Liver (tissue), 9 donors: ENCODE data around the gene DCTPP1. TPM values are rescaled to one million over a fixed set of nuclear protein-coding genes. Genes with fewer than 3 reads are reported as not detected.
A peak's percentile ranks its signal among the peaks of the same experiment; 100 is the strongest.

Source experiments
- DNase-seq: peaks from one replicate; pipeline ENCODE4 v3.0.0-alpha.2; 2017; ENCODE audit warnings: low spot score
- H3K27ac ChIP-seq, 2 donors: one replicate each; pipeline ENCODE4 v1.7.0; 2013; ENCODE audit warnings: inconsistent platforms in 2 of 2, low read length in 2 of 2, control low read depth in 1 of 2, low read depth in 1 of 2, mild to moderate bottlenecking in 1 of 2
- H3K27me3 ChIP-seq, 4 donors: one replicate each; pipeline versions ENCODE4 v1.6.1 to v1.7.0; 2013; ENCODE audit warnings: low read length in 3 of 4, inconsistent platforms in 1 of 4, mild to moderate bottlenecking in 1 of 4, moderate library complexity in 1 of 4; ENCODE audit not compliant: control insufficient read depth in 4 of 4, insufficient read depth in 4 of 4
- H3K36me3 ChIP-seq, 4 donors: one replicate each; pipeline versions ENCODE4 v1.6.1 to v1.7.0; 2013; ENCODE audit warnings: low read length in 3 of 4, mild to moderate bottlenecking in 3 of 4, low read depth in 1 of 4, moderate library complexity in 1 of 4; ENCODE audit not compliant: control insufficient read depth in 4 of 4, insufficient read depth in 3 of 4
- H3K4me1 ChIP-seq, 4 donors: one replicate each; pipeline versions ENCODE4 v1.6.1 to v1.7.0; 2013; ENCODE audit warnings: low read length in 3 of 4, mild to moderate bottlenecking in 3 of 4, moderate library complexity in 1 of 4; ENCODE audit not compliant: control insufficient read depth in 4 of 4, insufficient read depth in 4 of 4
- H3K4me3 ChIP-seq, 3 donors: one replicate each; pipeline versions ENCODE4 v1.6.1 to v1.7.0; 2013; ENCODE audit warnings: low read length in 3 of 3, control low read depth in 1 of 3, low read depth in 1 of 3, mild to moderate bottlenecking in 1 of 3
- H3K9ac ChIP-seq, 2 donors: one replicate each; pipeline ENCODE4 v1.7.0; 2013; ENCODE audit warnings: low read length in 2 of 2, mild to moderate bottlenecking in 2 of 2, moderate library complexity in 2 of 2, control low read depth in 1 of 2, low read depth in 1 of 2
- H3K9me3 ChIP-seq, 4 donors: one replicate each; pipeline versions ENCODE4 v1.6.1 to v1.7.0; 2013; ENCODE audit warnings: low read length in 3 of 4; ENCODE audit not compliant: control insufficient read depth in 4 of 4
- EGR1 ChIP-seq, 2 donors: IDR thresholded peaks; 2 replicates each; pipeline ENCODE4 v1.6.1; 2016 to 2018; ENCODE audit warnings: antibody characterized with exemption in 2 of 2, low read depth in 2 of 2
- FOXA1 ChIP-seq: IDR thresholded peaks from 2 replicates; pipeline ENCODE4 v1.6.1; 2016; ENCODE audit warnings: antibody characterized with exemption
- FOXA2 ChIP-seq: IDR thresholded peaks from 2 replicates; pipeline ENCODE4 v1.6.1; 2016; ENCODE audit warnings: antibody characterized with exemption
- GABPA ChIP-seq, 2 donors: IDR thresholded peaks in 1 of 2; conservative IDR thresholded peaks in 1 of 2; 2 replicates each; pipeline ENCODE4 v1.6.1; 2016; ENCODE audit warnings: antibody characterized with exemption in 2 of 2, mild to moderate bottlenecking in 1 of 2, moderate library complexity in 1 of 2
- HNF4A ChIP-seq, 2 donors: conservative IDR thresholded peaks; 2 replicates each; pipeline ENCODE4 v1.6.1; 2016; ENCODE audit warnings: antibody characterized with exemption in 2 of 2, mild to moderate bottlenecking in 2 of 2
- HNF4G ChIP-seq: IDR thresholded peaks from 2 replicates; pipeline ENCODE4 v1.6.1; 2016; ENCODE audit warnings: antibody characterized with exemption
- JUND ChIP-seq, 2 donors: IDR thresholded peaks; 2 replicates each; pipeline ENCODE4 v1.6.1; 2016; ENCODE audit warnings: antibody characterized with exemption in 2 of 2
- NR2F2 ChIP-seq: IDR thresholded peaks from 2 replicates; pipeline ENCODE4 v1.6.1; 2016; ENCODE audit warnings: antibody characterized with exemption
- RAD21 ChIP-seq, 2 donors: IDR thresholded peaks; 2 replicates each; pipeline ENCODE4 v1.6.1; 2016; ENCODE audit warnings: antibody characterized with exemption in 2 of 2, mild to moderate bottlenecking in 2 of 2
- RXRA ChIP-seq, 2 donors: IDR thresholded peaks; 2 replicates each; pipeline ENCODE4 v1.6.1; 2017 to 2018; ENCODE audit warnings: antibody characterized with exemption in 2 of 2, mild to moderate bottlenecking in 1 of 2
- TAF1 ChIP-seq: conservative IDR thresholded peaks from 2 replicates; pipeline ENCODE4 v1.6.1; 2016; ENCODE audit warnings: antibody characterized with exemption, mild to moderate bottlenecking
- YY1 ChIP-seq: IDR thresholded peaks from 2 replicates; pipeline ENCODE4 v1.6.1; 2016; ENCODE audit warnings: antibody characterized with exemption, mild to moderate bottlenecking
- WGBS: extraction: QIAGEN DNeasy Blood & Tissue Kit; methylation state at CpG from one replicate; pipeline ENCODE4 v1.1.7; 2013; 5-methylcytosine and 5-hydroxymethylcytosine counted together
- polyA plus RNA-seq, 2 donors: library from polyadenylated mRNA; stranded (reverse) in 1 of 2; unstranded in 1 of 2; fragments of 200-250 nt in 1 of 2; fragments of >200 nt in 1 of 2; fragmentation: Nextera tagmentation in 1 of 2; extraction: Ambion mirVana in 1 of 2; gene quantifications; one replicate each; pipeline versions ENCODE4 v1.2.1 to v1.2.3, GENCODE V29; 2013 to 2015
- total RNA-seq, 2 donors: library from RNA; depleted of rRNA; stranded (reverse); fragments of >200 nt; gene quantifications; one replicate each; pipeline ENCODE4 v1.2.3, GENCODE V29; 2014
- TF ChIP-seq, protein P1 (sequence below): IDR thresholded peaks from 2 replicates; pipeline ENCODE4 v1.6.1; 2016; ENCODE audit warnings: antibody characterized with exemption
- TF ChIP-seq, protein P2 (sequence below): IDR thresholded peaks from 2 replicates; pipeline ENCODE4 v1.6.1; 2016; ENCODE audit warnings: antibody characterized with exemption
- TF ChIP-seq, protein P3 (sequence below): IDR thresholded peaks from 2 replicates; pipeline ENCODE4 v1.6.1; 2016; ENCODE audit warnings: antibody characterized with exemption
- TF ChIP-seq, protein P4 (sequence below): fragments of 150-350 bp; IDR thresholded peaks from 2 replicates; pipeline ENCODE4 v1.5.1; 2017; ENCODE audit warnings: improper control_type of control experiment, low read depth, low read length; ENCODE audit not compliant: missing input control
- TF ChIP-seq, protein P5 (sequence below): IDR thresholded peaks from 2 replicates; pipeline ENCODE4 v1.6.1; 2016; ENCODE audit warnings: antibody characterized with exemption, mild to moderate bottlenecking
- donor health status: healthy.
- donor health status: healthy.
- donor health status: healthy.
- donor health status: healthy.
- donor health status: healthy.

Gene DCTPP1
- total and polyA plus RNA-seq, 4 donors: 6.0 to 18.8 (median 15.0) TPM

DNA sequence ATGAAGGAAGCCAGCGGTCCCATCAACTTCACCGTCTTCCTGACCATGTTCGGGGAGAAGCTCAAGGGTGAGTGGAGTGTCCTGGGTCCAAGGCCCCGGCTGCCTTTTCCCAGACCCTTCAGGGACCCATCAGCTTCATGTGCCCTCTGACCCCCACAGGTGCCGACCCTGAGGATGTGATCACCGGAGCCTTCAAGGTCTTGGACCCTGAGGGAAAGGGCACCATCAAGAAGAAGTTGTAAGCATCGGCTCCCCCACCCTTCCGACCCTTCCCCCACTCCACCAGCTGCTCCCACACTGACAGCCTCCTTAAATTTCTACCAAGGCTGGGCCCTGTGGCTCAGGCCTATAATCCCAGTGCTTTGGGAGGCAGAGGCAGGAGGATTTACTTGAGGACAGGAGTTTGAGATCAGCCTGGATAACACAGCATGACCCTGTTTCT is 53.3 kb downstream of the DCTPP1 start:
- peaks cover 5 to 15% (median 9%) of the 10 kb centered on the region in 4 donors for H3K4me1 ChIP-seq
- H3K27ac ChIP-seq: no peak overlapping the region
- H3K4me3 ChIP-seq: no peak overlapping the region
- WGBS: 96% methylated on average over 8 of the region's 8 CpGs
- no peak overlapping the region for H3K9ac ChIP-seq
- TF ChIP-seq EGR1 (IDR thresholded peaks at IDR 0.05; ENCODE audit: low read depth in 2 of 2): no peak
- TF ChIP-seq JUND (IDR thresholded peaks at IDR 0.05): no peak
- TF ChIP-seq, protein P1, sequence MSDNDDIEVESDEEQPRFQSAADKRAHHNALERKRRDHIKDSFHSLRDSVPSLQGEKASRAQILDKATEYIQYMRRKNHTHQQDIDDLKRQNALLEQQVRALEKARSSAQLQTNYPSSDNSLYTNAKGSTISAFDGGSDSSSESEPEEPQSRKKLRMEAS: no peak
- no peak for TF ChIP-seq FOXA1
- TF ChIP-seq, protein P2, sequence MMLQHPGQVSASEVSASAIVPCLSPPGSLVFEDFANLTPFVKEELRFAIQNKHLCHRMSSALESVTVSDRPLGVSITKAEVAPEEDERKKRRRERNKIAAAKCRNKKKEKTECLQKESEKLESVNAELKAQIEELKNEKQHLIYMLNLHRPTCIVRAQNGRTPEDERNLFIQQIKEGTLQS: no peak
- no peak for DNase-seq
- H3K36me3 ChIP-seq: no peaks in the 10 kb centered on the region
- no peaks in the 10 kb centered on the region for H3K27me3 ChIP-seq
- H3K9me3 ChIP-seq: no peaks in the 10 kb centered on the region

DNA sequence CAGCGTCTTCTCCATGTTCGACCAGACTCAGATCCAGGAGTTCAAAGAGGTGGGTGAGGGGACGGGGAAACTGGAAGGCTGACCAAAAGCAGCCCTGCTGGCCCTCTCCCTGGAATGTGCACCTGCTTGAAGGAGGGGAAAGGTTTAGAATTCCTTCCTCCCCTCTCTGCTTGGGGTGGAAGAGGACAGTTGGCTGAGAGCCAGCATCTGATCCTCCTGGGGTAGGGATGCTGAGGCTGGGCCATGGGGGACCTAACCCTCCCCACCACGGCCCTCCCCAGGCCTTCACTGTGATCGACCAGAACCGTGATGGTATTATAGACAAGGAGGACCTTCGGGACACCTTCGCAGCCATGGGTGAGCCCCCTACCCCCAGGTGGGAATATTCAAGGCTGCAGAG is 54.0 kb downstream of the DCTPP1 start:
- TF ChIP-seq HNF4A (conservative IDR thresholded peaks at IDR 0.05): no peak
- TF ChIP-seq FOXA1: no peak
- no peak for TF ChIP-seq NR2F2
- TF ChIP-seq RXRA (IDR thresholded peaks at IDR 0.05): no peak
- TF ChIP-seq JUND (IDR thresholded peaks at IDR 0.05): no peak
- TF ChIP-seq, protein P1: no peak
- no peak for TF ChIP-seq HNF4G
- WGBS: 96% methylated on average over 8 of the region's 8 CpGs
- H3K9me3 ChIP-seq: no peaks in the 10 kb centered on the region

DNA sequence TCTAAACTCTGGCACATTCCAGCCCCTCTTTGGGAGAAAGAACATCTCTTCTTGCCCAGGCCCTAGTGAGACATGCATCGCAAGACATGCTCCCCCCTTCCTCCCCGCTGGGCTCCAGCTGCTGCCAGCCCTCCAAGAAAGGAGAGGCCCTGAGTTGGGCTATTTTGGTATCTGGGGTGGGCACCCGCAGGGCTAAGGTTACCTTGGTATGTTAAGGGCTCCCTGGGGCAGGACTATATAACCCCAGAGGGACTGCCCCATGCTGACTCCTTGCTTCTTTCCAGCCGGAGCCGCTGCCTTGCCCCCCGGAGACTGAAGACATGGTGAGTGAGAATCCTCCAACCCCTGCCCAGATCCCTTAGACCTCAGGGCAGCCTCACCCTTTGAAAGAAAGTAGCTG is 55.3 kb downstream of the DCTPP1 start, which contains the start of gene MYL11:
MYL11 (plus strand) TSS at position 265 of the 400 bp plus-strand sequence; CDS start at position 321, 56 bp downstream.
- Histone ChIP-seq H3K4me1 (peaks cover 5 to 21% (median 11%) of the 10 kb centered on the region in 4 donors), H3K9me3 (no peaks in the 10 kb centered on the region), H3K27me3 (no peaks in the 10 kb centered on the region), H3K27ac (peak within 1 kb of the TSS in 1 of 2 donors; percentile 38), H3K4me3 (no peak within 1 kb of the TSS), H3K9ac (no peak within 1 kb of the TSS), H3K36me3 (no peaks in the 10 kb centered on the region)
- TF ChIP-seq YY1 (no peak), NR2F2 (no peak), FOXA1 (no peak), HNF4G (no peak), FOXA2 (no peak), HNF4A (conservative IDR thresholded peaks at IDR 0.05) (no peak), RAD21 (IDR thresholded peaks at IDR 0.05) (no peak), GABPA (IDR thresholded peaks at IDR 0.05 in 1 of 2, conservative IDR thresholded peaks at IDR 0.05 in 1 of 2) (no peak), TAF1 (no peak), EGR1 (IDR thresholded peaks at IDR 0.05; ENCODE audit: low read depth in 2 of 2) (no peak), RXRA (IDR thresholded peaks at IDR 0.05) (no peak), JUND (IDR thresholded peaks at IDR 0.05) (no peak)
- TF ChIP-seq, protein P3, sequence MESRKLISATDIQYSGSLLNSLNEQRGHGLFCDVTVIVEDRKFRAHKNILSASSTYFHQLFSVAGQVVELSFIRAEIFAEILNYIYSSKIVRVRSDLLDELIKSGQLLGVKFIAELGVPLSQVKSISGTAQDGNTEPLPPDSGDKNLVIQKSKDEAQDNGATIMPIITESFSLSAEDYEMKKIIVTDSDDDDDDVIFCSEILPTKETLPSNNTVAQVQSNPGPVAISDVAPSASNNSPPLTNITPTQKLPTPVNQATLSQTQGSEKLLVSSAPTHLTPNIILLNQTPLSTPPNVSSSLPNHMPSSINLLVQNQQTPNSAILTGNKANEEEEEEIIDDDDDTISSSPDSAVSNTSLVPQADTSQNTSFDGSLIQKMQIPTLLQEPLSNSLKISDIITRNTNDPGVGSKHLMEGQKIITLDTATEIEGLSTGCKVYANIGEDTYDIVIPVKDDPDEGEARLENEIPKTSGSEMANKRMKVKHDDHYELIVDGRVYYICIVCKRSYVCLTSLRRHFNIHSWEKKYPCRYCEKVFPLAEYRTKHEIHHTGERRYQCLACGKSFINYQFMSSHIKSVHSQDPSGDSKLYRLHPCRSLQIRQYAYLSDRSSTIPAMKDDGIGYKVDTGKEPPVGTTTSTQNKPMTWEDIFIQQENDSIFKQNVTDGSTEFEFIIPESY: no peak
- TF ChIP-seq, protein P2: no peak
- TF ChIP-seq, protein P1: no peak
- TF ChIP-seq, protein P4, sequence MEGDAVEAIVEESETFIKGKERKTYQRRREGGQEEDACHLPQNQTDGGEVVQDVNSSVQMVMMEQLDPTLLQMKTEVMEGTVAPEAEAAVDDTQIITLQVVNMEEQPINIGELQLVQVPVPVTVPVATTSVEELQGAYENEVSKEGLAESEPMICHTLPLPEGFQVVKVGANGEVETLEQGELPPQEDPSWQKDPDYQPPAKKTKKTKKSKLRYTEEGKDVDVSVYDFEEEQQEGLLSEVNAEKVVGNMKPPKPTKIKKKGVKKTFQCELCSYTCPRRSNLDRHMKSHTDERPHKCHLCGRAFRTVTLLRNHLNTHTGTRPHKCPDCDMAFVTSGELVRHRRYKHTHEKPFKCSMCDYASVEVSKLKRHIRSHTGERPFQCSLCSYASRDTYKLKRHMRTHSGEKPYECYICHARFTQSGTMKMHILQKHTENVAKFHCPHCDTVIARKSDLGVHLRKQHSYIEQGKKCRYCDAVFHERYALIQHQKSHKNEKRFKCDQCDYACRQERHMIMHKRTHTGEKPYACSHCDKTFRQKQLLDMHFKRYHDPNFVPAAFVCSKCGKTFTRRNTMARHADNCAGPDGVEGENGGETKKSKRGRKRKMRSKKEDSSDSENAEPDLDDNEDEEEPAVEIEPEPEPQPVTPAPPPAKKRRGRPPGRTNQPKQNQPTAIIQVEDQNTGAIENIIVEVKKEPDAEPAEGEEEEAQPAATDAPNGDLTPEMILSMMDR: no peak
- TF ChIP-seq, protein P5, sequence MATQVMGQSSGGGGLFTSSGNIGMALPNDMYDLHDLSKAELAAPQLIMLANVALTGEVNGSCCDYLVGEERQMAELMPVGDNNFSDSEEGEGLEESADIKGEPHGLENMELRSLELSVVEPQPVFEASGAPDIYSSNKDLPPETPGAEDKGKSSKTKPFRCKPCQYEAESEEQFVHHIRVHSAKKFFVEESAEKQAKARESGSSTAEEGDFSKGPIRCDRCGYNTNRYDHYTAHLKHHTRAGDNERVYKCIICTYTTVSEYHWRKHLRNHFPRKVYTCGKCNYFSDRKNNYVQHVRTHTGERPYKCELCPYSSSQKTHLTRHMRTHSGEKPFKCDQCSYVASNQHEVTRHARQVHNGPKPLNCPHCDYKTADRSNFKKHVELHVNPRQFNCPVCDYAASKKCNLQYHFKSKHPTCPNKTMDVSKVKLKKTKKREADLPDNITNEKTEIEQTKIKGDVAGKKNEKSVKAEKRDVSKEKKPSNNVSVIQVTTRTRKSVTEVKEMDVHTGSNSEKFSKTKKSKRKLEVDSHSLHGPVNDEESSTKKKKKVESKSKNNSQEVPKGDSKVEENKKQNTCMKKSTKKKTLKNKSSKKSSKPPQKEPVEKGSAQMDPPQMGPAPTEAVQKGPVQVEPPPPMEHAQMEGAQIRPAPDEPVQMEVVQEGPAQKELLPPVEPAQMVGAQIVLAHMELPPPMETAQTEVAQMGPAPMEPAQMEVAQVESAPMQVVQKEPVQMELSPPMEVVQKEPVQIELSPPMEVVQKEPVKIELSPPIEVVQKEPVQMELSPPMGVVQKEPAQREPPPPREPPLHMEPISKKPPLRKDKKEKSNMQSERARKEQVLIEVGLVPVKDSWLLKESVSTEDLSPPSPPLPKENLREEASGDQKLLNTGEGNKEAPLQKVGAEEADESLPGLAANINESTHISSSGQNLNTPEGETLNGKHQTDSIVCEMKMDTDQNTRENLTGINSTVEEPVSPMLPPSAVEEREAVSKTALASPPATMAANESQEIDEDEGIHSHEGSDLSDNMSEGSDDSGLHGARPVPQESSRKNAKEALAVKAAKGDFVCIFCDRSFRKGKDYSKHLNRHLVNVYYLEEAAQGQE: no peak
- 93% methylated on average over 6 of the region's 6 CpGs for WGBS
- no peak for DNase-seq

More for the DNA sequence above, 54.0 kb downstream of the DCTPP1 start:
- Histone ChIP-seq H3K4me1 (peaks cover 5 to 21% (median 11%) of the 10 kb centered on the region in 4 donors), H3K4me3 (no peak overlapping the region), H3K9ac (no peak overlapping the region), H3K27ac (no peak overlapping the region), H3K36me3 (no peaks in the 10 kb centered on the region), H3K27me3 (no peaks in the 10 kb centered on the region)
- DNase-seq: no peak
